PC-9 (cell line): ENCODE results near the gene LECT2. TPM values are rescaled to one million over a fixed set of nuclear protein-coding genes. Genes with fewer than 3 reads are reported as not detected.
A peak's percentile ranks its signal among the peaks of the same experiment; 100 is the strongest.

Experiments
- BruUV-seq: library from RNA; stranded (reverse); fragments of 400-500 nt; replicated peaks from 2 replicates; lab custom pipeline; 2021; lab: Mats Ljungman, UMichigan
- CTCF ChIA-PET: fragments of 300-600 bp; sonication (Branson Sonifier 250); formaldehyde crosslinking; loops from one replicate; lab custom pipeline; 2022; ENCODE audit warnings: antibody characterized with exemption; lab: Charles Lee
- POLR2A ChIA-PET: fragments of 300-600 bp; sonication (Branson Sonifier 250); formaldehyde crosslinking; loops from one replicate; lab custom pipeline; 2022; ENCODE audit warnings: antibody characterized with exemption; ENCODE audit not compliant: unreplicated experiment; lab: Charles Lee
- DNase-seq, 2 experiments: peaks; one replicate each; pipeline versions ENCODE4 v3.0.0 to v3.0.0-alpha.2; 2015 to 2022; ENCODE audit warnings: mixed read lengths in 1 of 2
- H2AFZ ChIP-seq: fragments of 200-600 bp; sonication (generic); 2 replicates; pipeline ENCODE4 v1.8.1; 2017; ENCODE audit warnings: antibody characterized with exemption
- H3F3A ChIP-seq: fragments of 200-600 bp; sonication (generic); 2 replicates; pipeline ENCODE4 v1.8.1; 2017; ENCODE audit warnings: antibody characterized with exemption, mild to moderate bottlenecking, low read depth; ENCODE audit not compliant: insufficient read depth
- H3K27ac ChIP-seq: fragments of 200-600 bp; sonication (generic); 2 replicates; pipeline ENCODE4 v1.6.1; 2016; ENCODE audit warnings: mixed run types
- H3K27me3 ChIP-seq: fragments of 200-600 bp; sonication (generic); 2 replicates; pipeline ENCODE4 v1.6.1; 2016; ENCODE audit warnings: low read depth, mixed run types; ENCODE audit not compliant: insufficient read depth
- H3K36me3 ChIP-seq: fragments of 200-600 bp; sonication (generic); 2 replicates; pipeline ENCODE4 v1.6.1; 2016; ENCODE audit warnings: low read depth, mixed run types
- H3K4me1 ChIP-seq: fragments of 200-600 bp; sonication (generic); replicated peaks from 2 replicates; pipeline ENCODE4 v1.6.1; 2016; ENCODE audit warnings: mixed run types; ENCODE audit not compliant: insufficient read depth
- H3K4me2 ChIP-seq: fragments of 200-600 bp; sonication (generic); 2 replicates; pipeline ENCODE4 v1.6.1; 2017; ENCODE audit warnings: mixed run types
- H3K4me3 ChIP-seq: fragments of 200-600 bp; sonication (generic); 2 replicates; pipeline ENCODE4 v1.6.1; 2016; ENCODE audit warnings: mixed run types
- H3K79me2 ChIP-seq: fragments of 200-600 bp; sonication (generic); 2 replicates; pipeline ENCODE4 v1.6.1; 2017; ENCODE audit warnings: low read depth, mixed run types
- H3K9me2 ChIP-seq: fragments of 200-600 bp; sonication (generic); 2 replicates; pipeline ENCODE4 v1.8.1; 2017; ENCODE audit warnings: mild to moderate bottlenecking; ENCODE audit not compliant: insufficient read depth
- H3K9me3 ChIP-seq: fragments of 200-600 bp; sonication (generic); 2 replicates; pipeline ENCODE4 v1.8.1; 2016; ENCODE audit warnings: low read depth; ENCODE audit not compliant: insufficient read depth
- H4K20me1 ChIP-seq: fragments of 200-600 bp; sonication (generic); 2 replicates; pipeline ENCODE4 v1.8.1; 2017; ENCODE audit not compliant: insufficient read depth
- EZH2 ChIP-seq: fragments of 200-600 bp; sonication (generic); IDR thresholded peaks from 2 replicates; pipeline ENCODE4 v1.8.0; 2017; ENCODE audit warnings: antibody characterized with exemption, low read depth
- intact Hi-C: fragments of 100-400 bp; cut with micrococcal nuclease; formaldehyde crosslinking; loops from one replicate; pipeline ENCODE4 v1.10.0; 2022; ENCODE audit not compliant: unreplicated experiment
- total RNA-seq: library from RNA; stranded (reverse); gene quantifications from 2 replicates; pipeline ENCODE4 v1.2.3, GENCODE V29; 2021
- TF ChIP-seq, protein P1 (sequence below): fragments of 200-600 bp; sonication (generic); conservative IDR thresholded peaks from 2 replicates; pipeline ENCODE4 v1.6.1; 2017; ENCODE audit warnings: mixed run types, antibody characterized with exemption, mild to moderate bottlenecking, moderate library complexity

Gene LECT2
- total RNA-seq, 1 experiment from 2014 or later = not detected

DNA sequence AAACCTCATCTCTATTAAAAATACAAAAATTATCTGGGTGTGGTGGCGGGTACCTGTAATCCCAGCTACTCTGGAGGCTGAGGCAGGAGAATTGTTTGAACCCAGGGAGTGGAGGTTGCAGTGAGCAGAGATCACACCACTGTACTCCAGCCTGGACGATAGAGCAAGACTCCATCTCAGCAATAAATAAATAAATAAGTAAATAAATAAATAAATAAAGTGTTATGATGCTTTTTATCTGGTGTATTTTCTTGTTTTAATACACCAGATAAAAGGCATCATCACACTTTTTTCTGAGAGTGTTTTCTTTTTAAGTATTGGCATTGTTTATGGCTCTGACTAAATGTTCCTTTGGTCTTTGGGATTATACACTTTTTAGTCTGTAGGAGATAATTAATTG lies 24.2 kb upstream of the LECT2 start:
- no peaks in the 10 kb centered on the region for H3K9me3 ChIP-seq
- H3K27ac ChIP-seq = no peak overlapping the region
- H3K9me2 ChIP-seq = no peaks in the 10 kb centered on the region
- H2AFZ ChIP-seq = no peak overlapping the region
- no peaks in the 10 kb centered on the region for H3K36me3 ChIP-seq
- no peaks in the 10 kb centered on the region for H4K20me1 ChIP-seq
- DNase-seq = no peak
- H3F3A ChIP-seq = no peaks in the 10 kb centered on the region
- no peak overlapping the region for H3K4me3 ChIP-seq
- TF ChIP-seq, protein P1, sequence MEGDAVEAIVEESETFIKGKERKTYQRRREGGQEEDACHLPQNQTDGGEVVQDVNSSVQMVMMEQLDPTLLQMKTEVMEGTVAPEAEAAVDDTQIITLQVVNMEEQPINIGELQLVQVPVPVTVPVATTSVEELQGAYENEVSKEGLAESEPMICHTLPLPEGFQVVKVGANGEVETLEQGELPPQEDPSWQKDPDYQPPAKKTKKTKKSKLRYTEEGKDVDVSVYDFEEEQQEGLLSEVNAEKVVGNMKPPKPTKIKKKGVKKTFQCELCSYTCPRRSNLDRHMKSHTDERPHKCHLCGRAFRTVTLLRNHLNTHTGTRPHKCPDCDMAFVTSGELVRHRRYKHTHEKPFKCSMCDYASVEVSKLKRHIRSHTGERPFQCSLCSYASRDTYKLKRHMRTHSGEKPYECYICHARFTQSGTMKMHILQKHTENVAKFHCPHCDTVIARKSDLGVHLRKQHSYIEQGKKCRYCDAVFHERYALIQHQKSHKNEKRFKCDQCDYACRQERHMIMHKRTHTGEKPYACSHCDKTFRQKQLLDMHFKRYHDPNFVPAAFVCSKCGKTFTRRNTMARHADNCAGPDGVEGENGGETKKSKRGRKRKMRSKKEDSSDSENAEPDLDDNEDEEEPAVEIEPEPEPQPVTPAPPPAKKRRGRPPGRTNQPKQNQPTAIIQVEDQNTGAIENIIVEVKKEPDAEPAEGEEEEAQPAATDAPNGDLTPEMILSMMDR = no peak
- no peak for TF ChIP-seq EZH2
- no peaks in the 10 kb centered on the region for H3K27me3 ChIP-seq
- ChIA-PET POLR2A (no interaction called here), CTCF (interaction anchor here (2.1 to 2.2 kb wide), 2 partner anchors 49 to 62 kb away, joined by 6 to 9 read pairs; partner anchors contain the start of gene TGFBI)
- BruUV-seq = no TSS peak
- intact Hi-C loops = no loop called here
- H3K4me1 ChIP-seq = no peaks in the 10 kb centered on the region
- no peak overlapping the region for H3K4me2 ChIP-seq
- H3K79me2 ChIP-seq = no peaks in the 10 kb centered on the region

DNA sequence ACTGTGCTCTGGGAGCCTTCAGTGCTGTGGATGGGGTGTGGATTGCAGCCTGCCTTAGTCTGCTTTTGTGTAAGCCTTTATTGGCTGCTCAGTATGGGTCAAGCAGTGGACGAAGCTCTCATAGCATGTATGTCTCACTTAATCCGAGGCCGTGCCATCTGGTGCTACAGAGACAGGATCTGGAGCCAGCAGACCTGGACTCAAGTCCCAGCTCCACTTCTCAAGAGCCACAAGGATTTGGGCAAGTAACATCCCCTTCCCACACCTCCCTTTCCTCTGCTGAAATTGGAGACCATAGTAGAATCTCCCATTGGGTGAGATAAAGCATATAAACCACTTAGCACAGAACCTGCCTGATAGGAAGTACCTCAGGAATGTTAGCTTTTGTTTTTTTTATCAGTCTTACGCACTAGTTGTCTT lies 23.4 kb upstream of the LECT2 start:
- Histone ChIP-seq H3K9me3 (no peaks in the 10 kb centered on the region), H3F3A (0 out of 2 replicates have a peak, but pooled peaks cover 4% of the 10 kb centered on the region), H3K4me1 (no peaks in the 10 kb centered on the region), H2AFZ (no peak overlapping the region), H3K9me2 (no peaks in the 10 kb centered on the region), H3K36me3 (no peaks in the 10 kb centered on the region), H4K20me1 (no peaks in the 10 kb centered on the region), H3K4me3 (no peak overlapping the region), H3K27ac (no peak overlapping the region), H3K4me2 (no peak overlapping the region), H3K27me3 (no peaks in the 10 kb centered on the region), H3K79me2 (no peaks in the 10 kb centered on the region)
- no peak for DNase-seq
- CTCF ChIA-PET = interaction anchor here (0.7 to 2.2 kb wide), 4 partner anchors 15 to 63 kb away, joined by 3 to 9 read pairs (median 4); partner anchors contain the start of gene TGFBI
- BruUV-seq = no TSS peak
- POLR2A ChIA-PET = no interaction called here
- intact Hi-C loops = no loop called here
- TF ChIP-seq, protein P1 = no peak
- TF ChIP-seq EZH2 = no peak

DNA sequence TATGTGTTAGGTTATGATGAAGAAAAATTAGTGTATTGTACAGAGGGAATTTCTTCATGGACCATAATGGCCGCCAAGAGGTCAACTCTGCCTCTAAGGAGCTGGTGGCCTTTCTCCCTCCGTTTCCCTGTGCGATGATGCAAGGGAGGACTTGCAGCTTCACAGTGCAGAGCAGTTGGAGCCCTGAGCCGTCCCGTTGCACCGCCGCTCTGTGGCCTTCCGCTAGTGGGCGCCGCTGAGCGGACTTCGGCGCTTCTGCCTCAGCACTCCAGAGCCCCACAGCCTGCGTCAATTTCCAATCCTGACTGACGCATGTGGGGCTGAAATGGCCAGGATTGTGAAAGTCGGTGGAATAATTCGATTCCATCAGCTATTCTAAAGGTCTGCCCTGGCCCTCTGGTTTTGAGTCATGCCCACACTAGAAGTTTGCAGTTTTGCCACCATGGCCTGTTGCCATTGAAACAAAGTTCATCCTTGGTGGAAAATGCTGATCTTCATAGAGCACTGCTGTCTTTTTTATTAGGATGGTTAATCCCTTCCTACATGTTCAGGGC lies 22.7 kb upstream of the LECT2 start:
- H3K27me3 ChIP-seq = no peaks in the 10 kb centered on the region
- H3K4me1 ChIP-seq = no peaks in the 10 kb centered on the region
- H3K79me2 ChIP-seq = no peaks in the 10 kb centered on the region
- H2AFZ ChIP-seq = no peak overlapping the region
- H3K9me2 ChIP-seq = no peaks in the 10 kb centered on the region
- intact Hi-C loops = loop anchor here (1.0 to 2.0 kb wide), 4 partner anchors 51 to 103 kb away; partner anchors contain the start of gene TGFBI
- H3K9me3 ChIP-seq = no peaks in the 10 kb centered on the region
- no TSS peak for BruUV-seq
- TF ChIP-seq EZH2 = no peak
- H4K20me1 ChIP-seq = no peaks in the 10 kb centered on the region
- no peak overlapping the region for H3K27ac ChIP-seq
- H3K36me3 ChIP-seq = no peaks in the 10 kb centered on the region
- DNase-seq = peak in 1 of 2 experiments; percentile 77
- H3F3A ChIP-seq = 0 out of 2 replicates have a peak, but pooled peaks cover 4% of the 10 kb centered on the region
- CTCF ChIA-PET = interaction anchor here (0.7 to 2.2 kb wide), 8 partner anchors 9 to 80 kb away, joined by 3 to 9 read pairs (median 3); partner anchors contain the start of gene TGFBI
- POLR2A ChIA-PET = interaction anchor here (0.5 kb wide), 1 partner anchor 77 kb away, joined by 3 read pairs; no protein-coding TSS in a partner anchor
- H3K4me3 ChIP-seq = no peak overlapping the region
- no peak overlapping the region for H3K4me2 ChIP-seq
